K562 (cell line): ENCODE data around the gene UBASH3A. TPM values are rescaled to one million over a fixed set of nuclear protein-coding genes. Genes with fewer than 3 reads are reported as not detected.

Experiments
- ARID1B ChIP-seq: fragments of 450-650 bp; IDR thresholded peaks from 2 replicates; pipeline ENCODE4 v1.6.1; 2016; ENCODE audit warnings: antibody characterized with exemption, mild to moderate bottlenecking, inconsistent platforms
- BRD4 ChIP-seq: fragments of 200-600 bp; sonication (generic); IDR thresholded peaks from 2 replicates; pipeline ENCODE4 v1.6.1; 2017; ENCODE audit warnings: inconsistent platforms
- CC2D1A ChIP-seq: fragments of 450-650 bp; IDR thresholded peaks from 2 replicates; pipeline ENCODE4 v1.6.1; 2017; ENCODE audit warnings: mild to moderate bottlenecking
- CEBPG ChIP-seq, 3 experiments: fragments of 200-800 bp in 1 of 3; sonication (Bioruptor generic) in 1 of 3; sonication (generic) in 1 of 3; formaldehyde crosslinking in 1 of 3; IDR thresholded peaks in 2 of 3; conservative IDR thresholded peaks in 1 of 3; 2 replicates each; pipeline versions ENCODE4 v1.6.1 to v1.8.0; 2016 to 2022; ENCODE audit warnings: missing compliant biosample characterization in 2 of 3, missing genetic modification characterization in 2 of 3, mild to moderate bottlenecking in 1 of 3, missing genetic modification reagents in 1 of 3
- E2F3 ChIP-seq: fragments of 250-450 bp; sonication (Bioruptor Pico); IDR thresholded peaks from 2 replicates; pipeline ENCODE4 v1.4.0; 2020; ENCODE audit warnings: mild to moderate bottlenecking
- E2F5 ChIP-seq: sonication (generic); formaldehyde crosslinking; IDR thresholded peaks from 2 replicates; pipeline ENCODE4 v1.8.0; 2022; ENCODE audit warnings: mild to moderate bottlenecking, missing genetic modification reagents
- E2F6 ChIP-seq, 2 experiments: IDR thresholded peaks; 2 replicates each; pipeline ENCODE4 v1.6.1; 2011; ENCODE audit warnings: borderline replicate concordance in 1 of 2, control low read depth in 1 of 2, low read depth in 1 of 2, low read length in 1 of 2, mild to moderate bottlenecking in 1 of 2, mixed read lengths in 1 of 2, moderate library complexity in 1 of 2; ENCODE audit not compliant: insufficient read depth in 1 of 2, insufficient read length in 1 of 2, poor library complexity in 1 of 2, severe bottlenecking in 1 of 2; ENCODE audit errors: extremely low read depth in 1 of 2
- EGR1 ChIP-seq: fragments of 450-650 bp; conservative IDR thresholded peaks from 2 replicates; pipeline ENCODE4 v1.6.1; 2017; ENCODE audit warnings: mild to moderate bottlenecking
- FOXK1 ChIP-seq: sonication (generic); formaldehyde crosslinking; IDR thresholded peaks from 2 replicates; pipeline ENCODE4 v1.8.0; 2022; ENCODE audit warnings: missing genetic modification reagents, mild to moderate bottlenecking, borderline replicate concordance
- GABPA ChIP-seq: fragments of 200-800 bp; sonication (Bioruptor generic); conservative IDR thresholded peaks from 2 replicates; pipeline ENCODE4 v1.6.1; 2016; ENCODE audit warnings: low read depth, missing genetic modification characterization, missing compliant biosample characterization
- GTF2E2 ChIP-seq: fragments of 200-800 bp; sonication (Bioruptor generic); IDR thresholded peaks from 2 replicates; pipeline ENCODE4 v1.6.1; 2016; ENCODE audit warnings: missing genetic modification characterization, missing compliant biosample characterization
- IFI16 ChIP-seq: fragments of 250-450 bp; sonication (Bioruptor Pico); IDR thresholded peaks from 2 replicates; pipeline ENCODE4 v2.1.2; 2022; ENCODE audit warnings: mild to moderate bottlenecking, inconsistent platforms
- MAX ChIP-seq: sonication (generic); formaldehyde crosslinking; IDR thresholded peaks from 2 replicates; pipeline ENCODE4 v1.9.0; 2022; ENCODE audit warnings: mild to moderate bottlenecking, missing genetic modification reagents
- PHF21A ChIP-seq: fragments of 450-650 bp; IDR thresholded peaks from 2 replicates; pipeline ENCODE4 v1.6.1; 2017; ENCODE audit warnings: low read depth, borderline replicate concordance
- POU5F1 ChIP-seq: fragments of 150-350 bp; IDR thresholded peaks from 2 replicates; pipeline ENCODE4 v1.6.1; 2014; ENCODE audit warnings: borderline replicate concordance, low read length, low read depth, mild to moderate bottlenecking; ENCODE audit not compliant: partially characterized antibody
- RAD51 ChIP-seq: fragments of 450-650 bp; IDR thresholded peaks from 2 replicates; pipeline ENCODE4 v1.7.1; 2016; ENCODE audit warnings: low read depth, mild to moderate bottlenecking, borderline replicate concordance
- RNF2 ChIP-seq: sonication (generic); IDR thresholded peaks from 2 replicates; pipeline ENCODE4 v1.6.1; 2016
- STAT5A ChIP-seq: IDR thresholded peaks from 2 replicates; pipeline ENCODE4 v1.6.1; 2012; ENCODE audit warnings: low read length, inconsistent platforms, borderline replicate concordance
- TBL1XR1 ChIP-seq, 2 experiments: IDR thresholded peaks; 2 replicates each; pipeline ENCODE4 v1.6.1; 2012; ENCODE audit warnings: improper control_type of control experiment in 2 of 2, low read length in 2 of 2, mild to moderate bottlenecking in 1 of 2
- TCF15 ChIP-seq: fragments of 250-450 bp; sonication (Bioruptor Pico); IDR thresholded peaks from 2 replicates; pipeline ENCODE4 v1.8.0; 2022; ENCODE audit warnings: moderate library complexity, mild to moderate bottlenecking, inconsistent platforms
- TRIM28 ChIP-seq: fragments of 450-650 bp; IDR thresholded peaks from 2 replicates; pipeline ENCODE4 v1.6.1; 2017
- VEZF1 ChIP-seq: fragments of 200-800 bp; sonication (Bioruptor generic); IDR thresholded peaks from 2 replicates; pipeline ENCODE4 v1.6.1; 2017; ENCODE audit warnings: missing genetic modification characterization, missing compliant biosample characterization
- ZBED1 ChIP-seq: IDR thresholded peaks from 2 replicates; pipeline ENCODE4 v1.6.1; 2014
- ZC3H11A ChIP-seq: IDR thresholded peaks from 2 replicates; pipeline ENCODE4 v1.6.1; 2012; ENCODE audit warnings: low read depth, low read length, improper control_type of control experiment
- ZC3H4 ChIP-seq: sonication (generic); formaldehyde crosslinking; IDR thresholded peaks from 2 replicates; pipeline ENCODE4 v1.9.0; 2021; ENCODE audit warnings: missing genetic modification reagents, borderline replicate concordance
- ZNF239 ChIP-seq: fragments of 250-450 bp; sonication (Bioruptor Pico); IDR thresholded peaks from 2 replicates; pipeline ENCODE4 v1.4.0; 2020; ENCODE audit warnings: mild to moderate bottlenecking
- ZNF24 ChIP-seq: fragments of 450-650 bp; IDR thresholded peaks from 2 replicates; pipeline ENCODE4 v1.6.1; 2016
- polyA plus RNA-seq, 8 experiments: library from polyadenylated mRNA; depleted of rRNA in 4 of 8; stranded (reverse) in 5 of 8; unstranded in 3 of 8; fragments of >200 nt; fragmentation: Nextera tagmentation in 2 of 8; fragmentation: Illumina TruSeq in 1 of 8; extraction: Ambion mirVana in 2 of 8; extraction: Trizol in 1 of 8; gene quantifications; 2 replicates each; pipeline versions ENCODE4 v1.2.1 to v1.2.3, GENCODE V29; 2011 to 2014; ENCODE audit warnings: inconsistent platforms in 1 of 8, missing spikeins in 1 of 8
- total RNA-seq, 7 experiments: library from RNA; depleted of rRNA in 6 of 7; stranded (reverse); fragments of >200 nt in 6 of 7; fragmentation: Illumina TruSeq in 2 of 7; extraction: Trizol in 2 of 7; gene quantifications; 2 replicates each; pipeline versions ENCODE4 v1.2.1 to v1.2.3, GENCODE V29; 2011 to 2021; ENCODE audit warnings: low replicate concordance in 1 of 7

The UBASH3A gene
- total and polyA plus RNA-seq, 9 of the 15 experiments (the other 6 are each of a cell fraction or from before 2014, with no cell fraction given) = 0.23 to 1.8 (median 1.1) TPM

- no peak for TF ChIP-seq GTF2E2
- no peak for TF ChIP-seq E2F3 (CRISPR knock-in tag)
- TF ChIP-seq ZNF24 = no peak
- TF ChIP-seq STAT5A = no peak
- no peak for TF ChIP-seq CC2D1A
- no peak for TF ChIP-seq TBL1XR1 (IDR thresholded peaks at IDR 0.05; ENCODE audit: low read length in 2 of 2)
- no peak for TF ChIP-seq ZC3H4
- TF ChIP-seq RNF2 = no peak
- no peak for TF ChIP-seq ZNF239 (CRISPR knock-in tag)
- TF ChIP-seq ARID1B = no peak
- TF ChIP-seq POU5F1 = no peak
- no peak for TF ChIP-seq ZBED1
- TF ChIP-seq TRIM28 = no peak
- no peak for TF ChIP-seq EGR1
- TF ChIP-seq E2F6 (IDR thresholded peaks at IDR 0.05; ENCODE audit: borderline replicate concordance in 1 of 2, extremely low read depth in 1 of 2, insufficient read depth in 1 of 2, insufficient read length in 1 of 2, low read depth in 1 of 2, low read length in 1 of 2, poor library complexity in 1 of 2, severe bottlenecking in 1 of 2) = peak; percentile 57 to 60
- no peak for TF ChIP-seq CEBPG (CRISPR knock-in tag; IDR thresholded peaks at IDR 0.05)
- TF ChIP-seq CEBPG (tag; conservative IDR thresholded peaks at IDR 0.05 in 1 of 2, IDR thresholded peaks at IDR 0.05 in 1 of 2) = no peak
- no peak for TF ChIP-seq BRD4
- no peak for TF ChIP-seq VEZF1
- TF ChIP-seq E2F5 (CRISPR knock-in tag) = no peak
- no peak for TF ChIP-seq PHF21A
- TF ChIP-seq GABPA (tag) = peak; percentile 59
- TF ChIP-seq MAX (CRISPR knock-in tag) = peak; percentile 60; the same call in 1 of the 2 replicates
- no peak for TF ChIP-seq FOXK1
- TF ChIP-seq IFI16 (CRISPR knock-in tag) = no peak
- TF ChIP-seq RAD51 = no peak
- TF ChIP-seq TCF15 = no peak
- TF ChIP-seq ZC3H11A = no peak
These were observed 60.3 kb downstream of the UBASH3A start (continued) for GRCh38 chr21:42463861-42464515.
